ENCODE measurements around the gene MOB4.

- TF ChIP-seq SMC3 (conservative IDR thresholded peaks at IDR 0.05; ENCODE audit: poor library complexity) (no peak), CTCF (IDR thresholded peaks at IDR 0.05; ENCODE audit: poor library complexity, severe bottlenecking) (no peak), EP300 (conservative IDR thresholded peaks at IDR 0.05; ENCODE audit: poor library complexity, severe bottlenecking) (no peak), RAD21 (conservative IDR thresholded peaks at IDR 0.05) (no peak)
These were observed 43.7 kb upstream of the MOB4 start for GRCh38 chr2:197472166-197472565.
